Endothelial cell of umbilical vein (primary cell): ENCODE data around the gene FURIN. TPM values are rescaled to one million over a fixed set of nuclear protein-coding genes. Genes with fewer than 3 reads are reported as not detected.

Source experiments
- BruUV-seq: library from RNA; stranded (reverse); fragments of 400-500 nt; replicated peaks from 2 replicates; lab custom pipeline; 2021; lab: Mats Ljungman, UMichigan
- CTCF ChIA-PET: fragments of 300-600, 350-600 bp; sonication (Branson Sonifier 250); formaldehyde crosslinking; loops from one replicate; lab custom pipeline; 2021; ENCODE audit warnings: antibody characterized with exemption, inconsistent platforms; lab: Charles Lee
- POLR2A ChIA-PET: fragments of 300-600, 350-600 bp; sonication (Branson Sonifier 250); formaldehyde crosslinking; loops from one replicate; lab custom pipeline; 2021; ENCODE audit warnings: antibody characterized with exemption, inconsistent platforms; lab: Charles Lee
- DNase-seq: peaks from one replicate; pipeline ENCODE4 v3.0.0-alpha.2; 2011; ENCODE audit warnings: low read depth, low spot score
- FAIRE-seq: peaks from 2 replicates; lab custom pipeline; 2011; peaks lifted over from hg19 to GRCh38; lab: Jason Lieb, UNC
- H2AFZ ChIP-seq: 2 replicates; pipeline ENCODE4 v1.6.0; 2012; ENCODE audit warnings: low read depth, low read length, control low read depth, inconsistent platforms
- H3K27ac ChIP-seq: 2 replicates; pipeline ENCODE4 v1.5.1; 2011; ENCODE audit warnings: low read depth, mild to moderate bottlenecking, control low read depth, low read length, moderate library complexity; ENCODE audit not compliant: insufficient read depth
- H3K27me3 ChIP-seq, 2 experiments: 2 replicates each; pipeline versions ENCODE4 v1.6.0 to v1.6.1; 2011; ENCODE audit warnings: low read length in 2 of 2, mixed read lengths in 1 of 2; ENCODE audit not compliant: control insufficient read depth in 2 of 2, insufficient read depth in 2 of 2
- H3K36me3 ChIP-seq, 2 experiments: 2 replicates in 1 of 2; 3 replicates in 1 of 2; pipeline ENCODE4 v1.5.1; 2011; ENCODE audit warnings: low read length in 2 of 2, mild to moderate bottlenecking in 1 of 2, moderate library complexity in 1 of 2; ENCODE audit not compliant: control insufficient read depth in 2 of 2, insufficient read depth in 2 of 2; ENCODE audit errors: extremely low read depth in 1 of 2
- H3K4me1 ChIP-seq: 3 replicates; pipeline ENCODE4 v1.5.1; 2011; ENCODE audit warnings: mild to moderate bottlenecking, low read length; ENCODE audit not compliant: control insufficient read depth, insufficient read depth; ENCODE audit errors: extremely low read depth
- H3K4me2 ChIP-seq: 2 replicates; pipeline ENCODE4 v1.6.1; 2011; ENCODE audit warnings: low read length, control low read depth, mixed read lengths; ENCODE audit not compliant: insufficient read depth
- H3K4me3 ChIP-seq, 3 experiments: fragments of 200-600 bp in 1 of 3; sonication (generic), shearing (Covaris generic) in 1 of 3; replicated peaks in 1 of 3; 2 replicates each; pipeline ENCODE4 v1.5.1; 2011 to 2016; ENCODE audit warnings: control low read depth in 3 of 3, low read length in 3 of 3, mild to moderate bottlenecking in 2 of 3, inconsistent platforms in 1 of 3, low read depth in 1 of 3, moderate library complexity in 1 of 3; ENCODE audit not compliant: insufficient read depth in 1 of 3
- H3K79me2 ChIP-seq: 2 replicates; pipeline ENCODE4 v1.6.0; 2012; ENCODE audit warnings: low read length, inconsistent platforms; ENCODE audit not compliant: control insufficient read depth, insufficient read depth
- H3K9ac ChIP-seq: replicated peaks from 2 replicates; pipeline ENCODE3; 2011; ENCODE audit warnings: low read length, control low read depth; ENCODE audit not compliant: insufficient read depth; ENCODE audit errors: extremely low read depth
- H3K9me1 ChIP-seq: replicated peaks from 3 replicates; pipeline ENCODE4 v1.6.0; 2011; ENCODE audit warnings: mild to moderate bottlenecking, low read length; ENCODE audit not compliant: control insufficient read depth, insufficient read depth; ENCODE audit errors: extremely low read depth
- H3K9me3 ChIP-seq: replicated peaks from 2 replicates; pipeline ENCODE4 v1.5.1; 2012; ENCODE audit warnings: low read length, inconsistent platforms; ENCODE audit not compliant: control insufficient read depth, insufficient read depth
- H4K20me1 ChIP-seq: replicated peaks from 2 replicates; pipeline ENCODE3; 2011; ENCODE audit warnings: mild to moderate bottlenecking, low read length; ENCODE audit not compliant: control insufficient read depth, insufficient read depth; ENCODE audit errors: extremely low read depth
- EZH2 ChIP-seq: IDR thresholded peaks from 2 replicates; pipeline ENCODE4 v1.6.1; 2012; ENCODE audit warnings: borderline replicate concordance, low read depth, mild to moderate bottlenecking, moderate library complexity, low read length, inconsistent platforms; ENCODE audit not compliant: severe bottlenecking
- FOS ChIP-seq: IDR thresholded peaks from 2 replicates; pipeline ENCODE4 v1.6.1; 2011; ENCODE audit warnings: mild to moderate bottlenecking, low read length, moderate library complexity, borderline replicate concordance; ENCODE audit not compliant: insufficient read depth
- GATA2 ChIP-seq: IDR thresholded peaks from 2 replicates; pipeline ENCODE4 v1.7.0; 2011; ENCODE audit warnings: low read depth, mild to moderate bottlenecking, moderate library complexity, mixed read lengths, low read length; ENCODE audit not compliant: insufficient read length, insufficient read depth
- JUN ChIP-seq: IDR thresholded peaks from 2 replicates; pipeline ENCODE4 v1.6.1; 2011; ENCODE audit warnings: borderline replicate concordance, low read depth; ENCODE audit not compliant: insufficient read length, insufficient read depth
- MYC ChIP-seq: IDR thresholded peaks from one replicate; pipeline ENCODE4 v1.6.1; 2011; ENCODE audit warnings: mild to moderate bottlenecking, low read depth, low read length
- POLR2A ChIP-seq: IDR thresholded peaks from 2 replicates; pipeline ENCODE4 v1.6.1; 2012; ENCODE audit warnings: low read depth, mild to moderate bottlenecking, control low read depth, low read length
- POLR2AphosphoS5 ChIP-seq: IDR thresholded peaks from 2 replicates; pipeline ENCODE4 v1.6.1; 2012; ENCODE audit warnings: low read depth, mild to moderate bottlenecking, control low read depth, low read length, moderate library complexity; ENCODE audit not compliant: insufficient read depth
- dilution Hi-C: fragments of 300-500 bp; cut with MboI; formaldehyde crosslinking; loops from one replicate; pipeline ENCODE4 v1.15.0; 2019; ENCODE audit warnings: low sequenced_read_pairs; ENCODE audit not compliant: extremely low pct_ligation_motif_present
- intact Hi-C: fragments of 100-400 bp; cut with micrococcal nuclease; formaldehyde crosslinking; loops from one replicate; pipeline ENCODE4 v1.10.0; 2022
- polyA plus RNA-seq, 4 experiments: library from polyadenylated mRNA; depleted of rRNA in 3 of 4; stranded (reverse) in 3 of 4; unstranded in 1 of 4; fragments of >200 nt; gene quantifications; 2 replicates each; pipeline versions ENCODE4 v1.2.1 to v1.2.3, GENCODE V29; 2011 to 2012; ENCODE audit warnings: missing spikeins in 1 of 4
- total RNA-seq: library from RNA; stranded (reverse); gene quantifications from 2 replicates; pipeline ENCODE4 v1.2.3, GENCODE V29; 2021
- TF ChIP-seq, protein P1 (sequence below): IDR thresholded peaks from 2 replicates; pipeline ENCODE4 v1.6.1; 2011; ENCODE audit not compliant: insufficient read depth, insufficient read length
- TF ChIP-seq, protein P2 (sequence below), 2 donors: IDR thresholded peaks; 1 replicate in 1 of 2; 2 replicates in 1 of 2; pipeline ENCODE4 v1.5.1; 2011; ENCODE audit warnings: low read length in 2 of 2, mild to moderate bottlenecking in 2 of 2, moderate library complexity in 2 of 2, control low read depth in 1 of 2, inconsistent platforms in 1 of 2, low read depth in 1 of 2; ENCODE audit not compliant: insufficient read depth in 1 of 2; ENCODE audit errors: extremely low read depth in 1 of 2

FURIN gene
- total and polyA plus RNA-seq, 2 donors (not counting 3 experiments of a cell fraction or from before 2014, with no cell fraction given): 77.4 to 131 TPM

DNA sequence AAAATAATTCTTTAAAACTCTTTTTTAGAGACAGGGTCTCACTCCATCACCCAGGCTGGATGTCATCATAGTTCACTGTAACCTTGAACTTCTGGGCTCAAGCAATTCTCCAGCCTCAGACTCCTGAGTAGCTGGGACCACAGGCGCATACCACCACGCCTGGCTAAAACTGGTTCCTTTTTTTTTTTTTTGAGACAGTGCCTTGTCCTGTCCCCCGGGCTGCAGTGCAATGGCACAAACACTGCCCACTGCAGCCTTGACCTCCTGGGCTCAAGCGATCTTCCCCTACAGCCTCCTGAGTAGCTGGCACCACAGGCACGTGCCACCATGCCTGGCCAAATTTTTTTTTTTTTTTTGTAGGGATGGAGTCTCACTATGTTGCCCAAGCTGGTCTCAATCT, 23.7 kb upstream of the FURIN start:
- Histone ChIP-seq H3K4me1 (no peaks in the 10 kb centered on the region), H3K36me3 (no peaks in the 10 kb centered on the region), H3K4me2 (no peak overlapping the region), H3K27ac (no peak overlapping the region), H3K4me3 (no peak overlapping the region), H3K9ac (no peak overlapping the region), H4K20me1 (no peaks in the 10 kb centered on the region), H2AFZ (no peak overlapping the region), H3K27me3 (no peaks in the 10 kb centered on the region), H3K9me3 (no peaks in the 10 kb centered on the region), H3K9me1 (no peaks in the 10 kb centered on the region), H3K79me2 (no peaks in the 10 kb centered on the region)
- no peak for TF ChIP-seq POLR2A
- TF ChIP-seq, protein P1, sequence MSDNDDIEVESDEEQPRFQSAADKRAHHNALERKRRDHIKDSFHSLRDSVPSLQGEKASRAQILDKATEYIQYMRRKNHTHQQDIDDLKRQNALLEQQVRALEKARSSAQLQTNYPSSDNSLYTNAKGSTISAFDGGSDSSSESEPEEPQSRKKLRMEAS: no peak
- no peak for TF ChIP-seq JUN
- no peak for TF ChIP-seq POLR2AphosphoS5
- TF ChIP-seq FOS: no peak
- TF ChIP-seq, protein P2, sequence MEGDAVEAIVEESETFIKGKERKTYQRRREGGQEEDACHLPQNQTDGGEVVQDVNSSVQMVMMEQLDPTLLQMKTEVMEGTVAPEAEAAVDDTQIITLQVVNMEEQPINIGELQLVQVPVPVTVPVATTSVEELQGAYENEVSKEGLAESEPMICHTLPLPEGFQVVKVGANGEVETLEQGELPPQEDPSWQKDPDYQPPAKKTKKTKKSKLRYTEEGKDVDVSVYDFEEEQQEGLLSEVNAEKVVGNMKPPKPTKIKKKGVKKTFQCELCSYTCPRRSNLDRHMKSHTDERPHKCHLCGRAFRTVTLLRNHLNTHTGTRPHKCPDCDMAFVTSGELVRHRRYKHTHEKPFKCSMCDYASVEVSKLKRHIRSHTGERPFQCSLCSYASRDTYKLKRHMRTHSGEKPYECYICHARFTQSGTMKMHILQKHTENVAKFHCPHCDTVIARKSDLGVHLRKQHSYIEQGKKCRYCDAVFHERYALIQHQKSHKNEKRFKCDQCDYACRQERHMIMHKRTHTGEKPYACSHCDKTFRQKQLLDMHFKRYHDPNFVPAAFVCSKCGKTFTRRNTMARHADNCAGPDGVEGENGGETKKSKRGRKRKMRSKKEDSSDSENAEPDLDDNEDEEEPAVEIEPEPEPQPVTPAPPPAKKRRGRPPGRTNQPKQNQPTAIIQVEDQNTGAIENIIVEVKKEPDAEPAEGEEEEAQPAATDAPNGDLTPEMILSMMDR (IDR thresholded peaks at IDR 0.05; ENCODE audit: extremely low read depth in 1 of 2, insufficient read depth in 1 of 2, low read depth in 1 of 2, low read length in 2 of 2): no peak
- TF ChIP-seq GATA2: no peak
- no peak for TF ChIP-seq MYC
- TF ChIP-seq EZH2: no peak
- intact Hi-C loops (no loop called here), dilution Hi-C loops (no loop called here)
- DNase-seq (no peak), FAIRE-seq (no peak)
- no TSS peak for BruUV-seq
- ChIA-PET CTCF (interaction anchor here (0.7 to 1.0 kb wide), 2 partner anchors 15 to 219 kb away, joined by 3 read pairs; no protein-coding TSS in a partner anchor), POLR2A (no interaction called here)
